Erythroblast (primary cell): ENCODE results near the gene TSPAN10.
A peak's percentile ranks its signal among the peaks of the same experiment; 100 is the strongest.

Experiments used
- DNase-seq, 2 experiments: peaks; one replicate each; lab custom pipeline; 2025; lab: John Stamatoyannopoulos, UW
- GATA1 ChIP-seq: IDR thresholded peaks from 2 replicates; pipeline ENCODE4 v1.6.1; 2011; ENCODE audit warnings: low read depth, mild to moderate bottlenecking, control low read depth, low read length, moderate library complexity
- POLR2A ChIP-seq: IDR thresholded peaks from 2 replicates; pipeline ENCODE4 v1.6.1; 2011; ENCODE audit warnings: mild to moderate bottlenecking, low read length

Gene TSPAN10

DNA sequence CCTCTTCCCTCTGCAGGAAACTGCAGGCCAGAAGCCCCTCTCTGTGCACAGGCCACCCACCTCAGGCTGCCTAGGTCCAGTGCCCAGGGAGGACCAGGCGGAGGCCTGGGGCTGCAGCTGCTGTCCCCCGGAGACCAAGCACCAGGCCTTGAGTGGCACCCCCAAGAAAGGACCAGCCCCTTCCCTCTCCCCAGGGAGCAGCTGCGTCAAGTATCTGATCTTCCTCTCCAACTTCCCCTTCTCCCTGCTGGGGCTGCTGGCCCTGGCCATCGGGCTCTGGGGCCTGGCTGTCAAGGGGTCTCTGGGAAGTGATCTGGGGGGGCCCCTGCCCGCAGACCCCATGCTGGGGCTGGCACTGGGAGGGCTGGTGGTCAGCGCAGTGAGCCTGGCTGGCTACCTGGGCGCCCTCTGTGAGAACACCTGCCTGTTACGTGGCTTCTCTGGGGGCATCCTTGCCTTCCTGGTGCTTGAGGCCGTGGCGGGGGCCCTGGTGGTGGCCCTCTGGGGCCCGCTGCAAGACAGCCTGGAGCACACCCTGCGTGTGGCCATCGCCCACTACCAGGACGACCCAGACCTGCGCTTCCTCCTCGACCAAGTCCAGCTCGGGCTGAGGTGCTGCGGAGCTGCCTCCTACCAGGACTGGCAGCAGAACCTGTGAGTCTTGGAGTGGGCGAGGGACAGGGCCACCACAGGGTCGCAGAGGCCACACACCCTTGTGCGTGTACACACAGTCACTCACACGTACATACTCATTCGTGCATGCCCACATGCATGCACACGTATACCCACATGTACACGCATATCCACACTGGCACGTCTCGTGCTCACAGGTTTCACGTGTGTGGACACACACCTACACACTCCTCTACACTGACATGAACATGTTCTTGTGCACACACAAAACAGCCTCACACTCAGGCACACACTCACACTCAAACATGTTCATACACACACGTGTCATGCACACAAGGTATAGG lies 8.3 kb downstream of the TSPAN10 start:
- DNase-seq = peak in 1 of 2 experiments; percentile 15
- TF ChIP-seq POLR2A = no peak
- no peak for TF ChIP-seq GATA1

DNA sequence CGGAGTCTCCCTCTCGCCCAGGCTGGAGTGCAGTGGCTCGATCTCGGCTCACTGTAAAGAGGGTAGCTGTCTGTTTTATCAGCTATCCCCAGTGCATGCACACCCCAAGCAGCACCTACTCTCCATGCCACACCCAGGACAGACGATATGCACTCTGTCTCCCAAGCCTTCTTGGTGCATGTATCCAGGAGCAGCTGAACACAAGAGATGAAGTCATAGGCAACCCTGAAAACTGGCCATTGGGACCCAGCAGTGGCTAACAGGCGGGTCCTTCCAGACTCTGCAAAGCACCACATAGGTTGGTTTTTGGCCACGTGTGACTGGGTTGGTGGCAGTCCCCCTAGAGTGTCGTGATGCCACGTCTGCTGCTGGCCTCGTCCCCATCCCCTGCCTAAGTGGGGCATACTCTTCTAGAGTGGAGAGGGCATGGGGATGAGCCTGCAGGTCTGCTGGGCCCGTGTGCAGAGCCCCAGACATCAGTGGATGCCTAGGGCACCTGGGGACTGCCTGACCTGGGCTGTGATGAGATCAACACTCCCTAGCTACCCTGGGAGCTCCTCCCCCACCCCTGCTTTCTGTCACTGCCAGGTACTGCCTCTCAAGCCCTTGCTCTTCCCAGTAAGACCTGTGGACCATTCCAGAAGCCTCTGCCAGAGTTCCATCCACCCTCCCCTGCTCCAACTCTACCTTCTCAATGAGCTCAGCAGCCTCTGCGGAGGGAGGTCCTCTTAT lies 10.0 kb downstream of the TSPAN10 start:
- TF ChIP-seq GATA1 (no peak), POLR2A (peak; percentile 53)
- peak; percentile 80 to 91 for DNase-seq

DNA sequence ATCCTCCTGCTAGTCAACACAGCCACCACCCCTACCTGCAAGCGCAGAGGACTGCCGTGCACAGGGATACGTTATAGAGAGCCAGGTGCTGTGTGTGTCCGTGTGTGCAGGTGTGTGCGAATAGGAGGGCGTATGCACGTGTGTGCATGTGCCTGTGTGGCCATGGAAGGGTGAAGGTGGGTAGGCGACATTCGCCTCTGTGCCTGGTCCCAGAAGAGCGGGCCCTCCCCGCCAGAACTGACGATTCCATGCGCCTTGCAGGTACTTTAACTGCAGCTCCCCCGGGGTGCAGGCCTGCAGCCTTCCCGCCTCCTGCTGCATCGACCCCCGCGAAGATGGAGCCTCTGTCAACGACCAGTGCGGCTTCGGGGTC lies 10.6 kb downstream of the TSPAN10 start:
- TF ChIP-seq GATA1 = no peak
- no peak for TF ChIP-seq POLR2A
- DNase-seq = no peak

GRCh38 chr17:81648013-81648706 lies 11.2 kb downstream of the TSPAN10 start:
- DNase-seq = peak; percentile 30 to 34
- TF ChIP-seq POLR2A = no peak
- TF ChIP-seq GATA1 = no peak

DNA sequence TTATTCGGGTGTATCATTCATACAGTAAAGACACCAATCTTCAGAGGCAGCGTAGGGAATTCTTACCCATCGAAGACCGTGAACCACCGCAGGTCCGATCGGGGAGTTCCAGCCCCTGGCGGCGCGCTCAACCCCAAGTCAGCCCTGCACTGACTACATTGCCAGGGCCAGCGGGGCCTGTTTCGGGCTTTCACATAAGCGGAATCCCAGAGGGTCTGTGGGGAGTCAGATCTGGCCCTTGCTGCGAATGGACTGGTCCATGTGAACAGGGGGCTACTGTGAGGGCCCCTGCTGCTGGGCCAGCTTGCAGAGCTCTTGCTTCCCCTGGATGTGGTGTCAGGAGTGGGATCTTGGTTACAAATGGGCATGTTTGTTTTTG lies 11.7 kb downstream of the TSPAN10 start:
- TF ChIP-seq GATA1 = no peak
- no peak for TF ChIP-seq POLR2A
- peak; percentile 17 to 25 for DNase-seq

DNA sequence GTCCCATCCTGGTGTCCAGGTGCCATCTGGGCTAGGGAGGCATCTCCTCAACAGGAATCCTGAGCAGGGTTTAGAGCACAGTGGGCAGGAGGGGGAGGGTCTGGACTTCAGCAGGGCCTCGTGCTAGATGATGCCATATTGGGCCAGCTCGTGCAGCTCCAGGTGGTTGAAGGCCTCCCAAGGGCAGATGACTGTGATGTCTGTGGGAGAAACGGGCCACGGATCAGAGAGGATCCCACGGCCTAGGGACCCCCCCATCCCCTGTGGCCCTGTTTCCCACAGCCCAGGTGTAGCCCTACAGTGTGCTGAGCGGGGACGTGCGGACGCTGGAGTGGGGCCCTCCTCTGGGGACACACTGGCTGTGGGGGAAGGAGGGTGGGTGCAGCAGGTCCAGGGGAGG lies 14.0 kb downstream of the TSPAN10 start:
- no peak for DNase-seq
- TF ChIP-seq GATA1 (no peak), POLR2A (no peak)

DNA sequence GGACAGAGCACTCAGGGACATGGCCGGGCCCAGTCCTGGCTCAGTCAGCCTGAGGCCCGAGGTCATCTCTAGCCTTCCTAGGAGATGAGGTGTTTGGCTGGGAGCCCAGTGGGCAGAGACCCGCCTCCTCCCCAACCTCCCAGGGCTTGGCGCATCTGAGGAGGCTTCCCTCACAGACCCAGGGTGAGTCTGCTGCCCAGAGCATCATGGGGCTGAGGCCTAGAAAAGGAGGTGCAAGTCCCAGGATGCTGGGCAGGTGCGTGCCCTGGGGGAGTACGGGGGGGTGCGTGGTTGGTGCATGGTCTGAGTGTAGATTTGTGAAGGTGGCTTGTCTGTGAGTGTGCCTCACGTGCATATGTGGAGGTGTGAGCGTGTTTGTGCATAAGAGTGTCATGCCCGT lies 14.7 kb downstream of the TSPAN10 start:
- TF ChIP-seq GATA1 (no peak), POLR2A (no peak)

GRCh38 chr17:81652906-81653771 lies 16.1 kb downstream of the TSPAN10 start:
- DNase-seq = peak; percentile 19 to 35
- TF ChIP-seq POLR2A (no peak), GATA1 (no peak)

More for the DNA sequence above, 14.7 kb downstream of the TSPAN10 start:
- peak; percentile 66 to 67 for DNase-seq

DNA sequence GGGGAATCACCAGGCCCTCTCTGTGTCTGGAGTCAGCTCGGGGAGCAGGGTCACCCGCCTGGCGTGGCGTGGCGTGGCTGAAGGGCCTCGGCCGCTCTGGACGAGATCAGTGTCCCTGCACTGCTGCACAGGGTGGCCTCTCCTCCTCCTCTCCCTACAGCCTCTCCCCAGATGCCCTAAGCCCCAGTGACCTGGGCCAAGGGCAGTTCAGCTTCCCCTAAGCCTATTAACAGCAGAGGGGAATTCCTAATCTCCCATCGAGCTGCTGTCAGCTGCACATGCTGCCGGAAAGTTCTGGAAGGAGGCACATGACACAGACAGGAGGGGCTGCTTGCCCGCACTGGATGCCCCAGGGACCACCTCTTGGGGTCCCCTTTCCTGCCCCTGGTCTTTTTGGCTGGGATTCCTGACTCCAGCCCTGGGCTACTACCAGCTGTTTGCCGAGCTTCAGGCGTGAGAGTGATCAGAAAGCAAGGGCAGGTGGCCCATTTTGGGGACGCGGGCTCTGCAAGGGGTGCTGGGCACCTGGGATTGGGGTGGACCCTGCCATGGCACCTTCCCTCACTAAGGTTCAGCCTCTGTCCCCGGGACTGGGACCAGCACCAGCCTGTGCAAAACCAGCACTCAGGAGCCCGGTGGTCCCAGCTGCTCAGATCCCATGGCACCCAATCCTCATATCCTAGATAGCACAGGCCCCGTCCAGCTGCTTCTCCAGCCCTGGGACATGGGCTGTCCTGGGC lies 18.6 kb downstream of the TSPAN10 start:
- DNase-seq = no peak
- TF ChIP-seq POLR2A = no peak
- no peak for TF ChIP-seq GATA1

DNA sequence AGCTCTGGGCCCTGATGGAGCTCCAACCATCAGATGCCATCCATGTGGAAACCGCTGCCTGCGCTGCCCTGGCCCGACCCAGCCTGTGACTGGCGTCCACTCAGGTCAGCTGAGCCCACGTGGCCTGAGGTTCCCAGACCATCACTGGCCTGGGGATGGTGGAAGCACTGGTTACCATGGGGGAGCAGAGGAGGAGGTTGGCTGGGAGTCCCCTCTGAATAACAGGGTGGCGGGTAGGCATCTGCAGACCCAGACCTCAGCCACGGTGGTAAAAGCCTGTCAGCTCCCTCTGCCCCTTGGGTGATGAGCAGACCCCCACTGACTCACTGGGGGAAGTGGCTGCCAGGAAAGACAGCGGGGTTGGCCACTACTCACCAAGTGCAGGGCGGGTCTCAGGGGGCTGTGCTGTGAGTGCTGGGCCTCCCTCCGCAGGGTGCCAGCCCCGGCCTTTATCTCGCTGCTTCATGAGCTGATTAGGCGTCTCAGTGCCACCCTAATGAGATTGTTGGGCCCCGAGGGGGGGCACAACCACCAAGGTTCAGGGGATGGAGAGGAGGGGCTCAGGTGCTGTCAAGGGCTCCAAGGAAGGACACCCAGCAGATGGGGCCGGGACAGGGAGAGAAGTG lies 19.2 kb downstream of the TSPAN10 start, which contains the start of gene PDE6G:
Gene PDE6G, minus strand, starts transcription at position 425 of the 626 bp plus-strand sequence. CDS start 3,237 bp downstream, outside the sequence.
- DNase-seq = peak; percentile 36 to 55
- TF ChIP-seq GATA1 = no peak
- no peak for TF ChIP-seq POLR2A

DNA sequence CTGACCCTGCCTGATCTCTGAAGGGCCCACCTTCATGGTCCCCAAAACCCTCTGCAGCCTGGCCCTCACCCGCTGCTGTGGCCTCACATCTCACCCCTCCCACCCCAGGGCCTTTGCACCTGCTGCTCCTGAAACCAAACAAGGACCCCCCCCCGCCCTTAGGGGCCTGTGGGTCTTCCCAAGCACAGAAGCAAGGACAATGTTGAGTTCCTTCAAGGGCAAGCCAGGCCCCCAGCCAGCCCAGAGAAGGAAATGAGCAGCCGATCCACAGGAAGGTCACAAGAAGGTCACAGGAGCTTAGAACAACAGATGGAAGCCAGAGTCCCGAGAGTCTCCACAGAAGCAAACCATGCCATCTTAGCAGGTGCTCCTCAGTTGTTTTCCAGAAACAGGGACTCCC lies 19.8 kb downstream of the TSPAN10 start:
- TF ChIP-seq POLR2A (no peak), GATA1 (no peak)
- DNase-seq = no peak

DNA sequence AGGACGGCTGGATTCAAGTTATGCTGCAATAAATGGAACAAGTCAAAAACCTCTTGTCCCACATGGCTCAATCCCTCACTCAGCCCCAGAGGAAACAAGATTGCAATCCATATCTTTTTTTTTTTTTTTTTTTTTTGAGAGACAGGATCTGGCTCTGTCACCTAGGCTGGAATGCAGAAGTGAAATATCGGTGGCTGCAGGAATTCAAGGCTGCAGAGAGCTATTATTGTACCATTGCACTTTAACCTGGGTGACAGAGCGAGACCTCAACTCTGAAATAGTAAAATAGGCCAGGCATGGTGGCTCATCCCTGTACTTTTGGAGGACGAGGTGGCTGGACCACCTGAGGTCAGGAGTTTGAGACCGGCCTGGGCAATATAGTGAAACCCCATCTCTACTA lies 22.0 kb downstream of the TSPAN10 start:
- TF ChIP-seq POLR2A = no peak
- no peak for TF ChIP-seq GATA1
- DNase-seq = no peak
